Stimulated activated CD8-positive, alpha-beta memory T cell treated with anti-CD3 and anti-CD28 coated beads, Interleukin-12 subunit alpha, Interleukin-12 subunit beta, amount 100 ng/mL, for 24 hours (primary cell): ENCODE results near the gene MPP2.
"Not testable (repeated sequence)": the region's sequence is repeated elsewhere in the genome, so short reads cannot be mapped to it uniquely, and the experiment has no call there.

ENCODE experiments used
- DNase-seq: peaks from one replicate; pipeline ENCODE4 v3.0.0-alpha.2; 2020; ENCODE audit errors: extremely low read depth

Gene MPP2

DNA sequence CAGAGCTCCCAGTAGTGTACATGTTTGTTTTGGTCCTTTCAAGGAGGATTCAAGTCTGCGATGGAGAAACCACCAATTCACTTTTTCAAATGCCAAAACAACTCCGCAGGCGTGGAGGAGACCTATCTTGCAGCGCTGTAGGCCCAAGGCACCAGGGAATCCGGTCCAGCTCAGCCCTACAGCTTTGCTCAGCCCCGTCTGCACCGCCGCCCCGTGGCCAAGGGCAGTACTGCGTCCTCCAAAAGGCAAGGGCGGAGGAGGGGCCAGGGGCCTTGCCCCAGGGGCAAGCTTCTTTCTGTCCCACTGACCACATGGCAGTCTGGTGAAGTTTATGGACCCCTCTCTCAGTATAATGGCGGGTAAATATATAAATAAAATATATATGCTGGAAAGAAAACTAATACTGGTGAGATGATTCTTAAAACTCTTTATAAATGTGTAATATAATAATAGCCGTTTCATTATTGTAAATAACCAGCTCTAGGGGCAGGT is 61.1 kb downstream of the MPP2 start:
- peak; percentile 37 for DNase-seq

DNA sequence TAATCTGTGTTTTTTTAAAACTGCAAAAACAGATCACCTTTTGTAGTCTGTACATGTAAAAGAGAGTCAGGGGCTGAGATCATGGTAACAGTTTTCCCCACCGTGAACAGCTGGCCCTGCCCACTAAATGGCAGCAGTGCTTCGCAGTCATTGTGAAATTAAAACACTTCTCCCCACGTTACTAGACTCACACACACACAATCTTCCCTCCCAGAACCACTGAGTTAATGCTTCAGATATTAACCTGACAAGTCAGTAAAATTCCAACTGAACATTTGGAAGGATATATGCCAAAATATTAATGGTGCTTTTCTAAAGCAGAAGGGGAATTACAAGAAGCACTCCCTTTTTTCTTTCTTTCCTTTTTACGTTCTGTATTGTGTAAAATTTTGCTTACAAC is 61.6 kb downstream of the MPP2 start:
- no peak for DNase-seq

DNA sequence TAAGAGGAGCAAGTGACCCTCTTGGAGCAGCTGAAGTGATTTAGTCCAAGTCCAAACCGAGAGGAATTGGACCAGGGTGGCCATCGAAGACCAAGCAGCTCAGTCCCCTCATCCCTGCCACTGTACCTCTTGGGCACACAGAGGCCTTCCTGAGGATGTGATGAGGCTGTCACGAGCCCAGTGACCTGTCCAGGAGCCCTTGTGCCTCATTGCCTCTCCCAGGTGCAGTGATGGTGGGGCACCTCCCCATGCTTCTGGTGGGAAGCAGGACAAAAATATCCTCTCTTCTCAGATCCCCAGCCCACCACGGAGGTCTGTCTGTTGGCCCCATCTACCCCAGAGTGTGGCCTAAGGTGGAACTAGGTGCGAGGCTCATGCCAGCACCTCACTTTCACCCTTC is 63.1 kb downstream of the MPP2 start:
- DNase-seq, result no peak

DNA sequence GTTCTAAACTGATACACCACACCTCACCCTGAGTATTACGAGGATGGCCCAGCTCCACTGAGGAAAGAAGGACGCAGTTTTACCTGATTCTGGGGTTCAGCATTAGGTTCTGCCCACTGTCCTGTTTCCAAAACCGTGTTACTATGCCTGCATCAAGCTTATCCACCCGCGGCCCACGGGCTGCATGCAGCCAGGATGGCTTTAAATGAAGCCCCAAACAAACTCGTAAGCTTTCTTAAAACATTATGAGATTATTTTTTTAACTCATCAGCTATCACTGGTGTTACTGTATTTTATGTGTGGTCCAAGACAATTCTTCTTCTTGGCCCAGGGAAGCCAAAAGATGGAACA is 64.4 kb downstream of the MPP2 start:
- no peak for DNase-seq

DNA sequence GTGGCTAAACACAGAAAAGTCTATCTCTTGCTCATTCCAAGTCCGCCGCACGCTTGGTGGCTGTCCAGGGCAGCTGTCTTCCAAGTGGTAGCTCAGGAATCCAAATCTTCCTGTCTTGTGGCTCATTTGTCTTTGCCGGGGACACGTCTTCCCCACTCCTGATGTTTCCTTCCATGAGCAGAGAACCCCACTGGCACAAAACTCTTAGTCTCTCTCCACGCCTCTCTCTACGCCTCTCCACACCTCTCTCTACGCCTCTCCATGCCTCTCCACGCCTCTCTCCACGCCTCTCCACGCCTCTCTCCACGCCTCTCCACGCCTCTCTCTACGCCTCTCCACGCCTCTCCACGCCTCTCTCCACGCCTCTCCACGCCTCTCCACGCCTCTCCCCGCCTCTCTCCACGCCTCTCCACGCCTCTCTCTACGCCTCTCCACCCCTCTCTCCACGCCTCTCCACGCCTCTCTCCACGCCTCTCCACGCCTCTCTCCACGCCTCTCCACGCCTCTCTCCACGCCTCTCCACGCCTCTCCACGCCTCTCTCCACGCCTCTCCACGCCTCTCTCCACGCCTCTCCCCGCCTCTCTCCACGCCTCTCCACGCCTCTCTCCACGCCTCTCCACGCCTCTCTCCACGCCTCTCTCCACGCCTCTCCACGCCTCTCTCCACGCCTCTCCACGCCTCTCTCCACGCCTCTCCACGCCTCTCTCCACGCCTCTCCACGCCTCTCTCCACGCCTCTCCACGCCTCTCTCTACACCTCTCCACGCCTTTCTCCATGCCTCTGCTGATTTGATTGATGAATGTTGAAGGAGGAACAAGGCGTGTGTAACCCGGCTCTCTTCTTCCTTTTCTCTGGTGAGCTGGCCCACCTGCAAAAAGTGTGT is 65.0 kb downstream of the MPP2 start:
- not testable (repeated sequence) for DNase-seq

DNA sequence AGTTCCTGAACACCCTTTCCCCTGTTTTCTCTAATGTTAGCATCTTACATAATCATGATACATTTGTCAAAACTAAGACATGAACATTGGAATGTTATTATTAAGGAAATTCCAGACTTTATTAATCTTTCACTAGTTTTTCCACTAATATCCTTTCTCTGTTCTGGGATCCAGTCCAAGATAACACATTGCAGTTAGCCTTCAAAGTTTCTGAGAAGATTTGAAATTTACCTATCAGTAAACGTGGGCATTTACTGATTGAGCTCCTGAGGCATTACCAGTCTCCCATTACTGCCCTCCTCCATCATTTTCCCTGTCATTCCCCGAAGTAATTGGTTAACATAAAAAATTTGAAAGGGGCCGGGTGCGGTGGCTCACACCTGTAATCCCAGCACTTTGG is 66.1 kb downstream of the MPP2 start:
- no peak for DNase-seq

DNA sequence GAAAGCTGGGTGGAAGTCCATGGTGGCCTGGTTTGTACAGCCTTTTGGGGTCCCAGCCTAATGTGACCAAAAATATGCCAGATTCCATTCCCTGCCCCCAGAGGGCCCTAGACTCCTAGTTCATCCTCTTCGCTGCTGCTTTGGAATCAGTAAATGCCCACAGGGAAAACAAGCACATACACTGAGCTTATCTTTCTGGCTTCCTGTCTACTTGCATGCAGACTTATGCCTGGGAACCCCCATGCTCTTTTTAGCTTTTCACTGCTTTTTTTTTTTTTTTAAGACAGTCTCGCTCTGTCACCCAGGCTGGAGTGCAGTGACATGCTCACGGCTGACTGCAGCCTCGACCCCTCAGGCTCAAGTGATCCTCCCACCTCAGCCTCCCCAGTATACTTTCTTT is 66.5 kb downstream of the MPP2 start:
- no peak for DNase-seq

DNA sequence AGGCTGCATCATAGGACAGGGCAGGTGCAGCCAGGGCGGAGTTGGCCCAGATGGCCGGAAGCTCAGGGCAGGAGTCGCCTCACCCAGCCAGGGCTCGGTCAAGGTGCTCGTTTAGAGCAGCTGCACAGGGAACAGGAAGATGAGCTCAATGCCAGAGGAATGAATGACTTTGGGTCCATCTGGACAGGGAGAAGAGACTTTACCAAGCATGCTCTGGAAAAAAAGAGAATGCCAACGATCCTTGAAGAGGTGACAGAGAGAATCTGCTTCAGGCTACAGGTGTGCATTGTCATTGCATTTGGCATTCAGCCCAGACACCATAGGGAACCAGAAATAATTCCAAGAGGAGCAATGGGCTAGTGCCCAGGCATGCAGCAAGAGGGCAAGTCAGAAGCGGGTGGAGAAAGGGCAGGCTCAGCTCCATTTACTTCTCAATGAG is 67.6 kb downstream of the MPP2 start:
- no peak for DNase-seq

DNA sequence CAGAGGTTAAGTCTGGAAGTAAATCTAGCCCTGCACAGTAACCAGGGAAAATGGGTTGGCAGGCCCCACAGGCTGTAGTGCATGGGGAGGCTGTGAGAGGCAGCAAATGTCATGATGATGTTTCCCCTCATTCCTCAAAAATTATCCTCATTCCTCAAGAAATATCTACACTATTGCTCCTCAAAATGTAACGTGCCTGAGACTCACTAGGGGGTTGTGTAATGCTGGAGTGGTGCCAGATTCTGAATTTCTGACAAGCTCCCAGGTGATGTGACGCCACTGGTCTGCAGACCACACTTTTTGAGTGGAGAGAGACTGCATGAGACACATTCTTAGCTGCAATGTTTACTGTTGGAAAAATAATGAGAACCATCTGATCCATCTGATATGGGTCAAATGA is 73.2 kb downstream of the MPP2 start:
- no peak for DNase-seq

DNA sequence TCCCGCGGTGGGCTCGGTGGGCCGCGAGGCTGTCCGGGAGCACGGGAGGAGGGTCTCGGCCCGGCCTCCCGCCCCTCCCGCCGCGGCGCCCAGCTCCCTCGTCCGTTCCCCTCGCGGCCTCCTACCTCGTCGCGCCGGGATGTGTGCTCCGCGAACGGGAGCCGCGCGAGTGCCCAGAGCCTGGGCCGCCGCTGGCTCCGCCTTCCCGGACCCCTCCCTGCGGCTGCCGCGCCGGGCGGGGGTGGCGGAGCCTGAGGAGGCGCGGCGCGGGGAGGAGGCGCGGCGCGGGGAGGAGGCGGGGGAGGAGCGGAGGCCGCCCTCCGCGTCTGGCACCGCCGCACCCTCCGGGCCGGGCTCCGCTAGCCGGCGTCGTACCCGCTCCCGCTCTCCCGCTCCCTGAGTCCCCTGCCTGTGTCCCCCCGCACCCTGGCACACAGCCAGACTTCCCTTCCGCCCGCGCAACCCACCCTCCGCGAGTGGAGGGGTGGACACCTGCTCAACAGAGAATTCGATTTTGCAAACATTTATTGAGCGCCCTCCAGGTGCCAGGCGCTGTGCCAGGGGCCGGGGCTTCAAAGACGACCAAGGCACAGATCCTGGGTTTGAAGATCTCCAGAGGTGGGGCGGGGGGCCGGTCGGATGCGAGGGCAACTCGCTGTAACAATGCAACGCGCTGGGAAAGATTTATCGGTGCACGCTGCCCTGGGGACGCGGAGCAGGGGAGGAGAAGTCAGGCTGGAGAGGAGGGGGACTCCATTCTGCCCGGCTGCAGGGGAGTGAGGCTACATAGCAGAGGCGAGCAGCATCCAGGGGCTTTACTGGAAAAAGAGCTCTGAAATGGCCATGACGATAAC is 74.1 kb downstream of the MPP2 start, which contains the start of gene MPP3:
Gene MPP3, minus strand, starts transcription at position 171 of the 854 bp plus-strand sequence. CDS start 1,240 bp downstream, outside the sequence.
- no peak for DNase-seq

DNA sequence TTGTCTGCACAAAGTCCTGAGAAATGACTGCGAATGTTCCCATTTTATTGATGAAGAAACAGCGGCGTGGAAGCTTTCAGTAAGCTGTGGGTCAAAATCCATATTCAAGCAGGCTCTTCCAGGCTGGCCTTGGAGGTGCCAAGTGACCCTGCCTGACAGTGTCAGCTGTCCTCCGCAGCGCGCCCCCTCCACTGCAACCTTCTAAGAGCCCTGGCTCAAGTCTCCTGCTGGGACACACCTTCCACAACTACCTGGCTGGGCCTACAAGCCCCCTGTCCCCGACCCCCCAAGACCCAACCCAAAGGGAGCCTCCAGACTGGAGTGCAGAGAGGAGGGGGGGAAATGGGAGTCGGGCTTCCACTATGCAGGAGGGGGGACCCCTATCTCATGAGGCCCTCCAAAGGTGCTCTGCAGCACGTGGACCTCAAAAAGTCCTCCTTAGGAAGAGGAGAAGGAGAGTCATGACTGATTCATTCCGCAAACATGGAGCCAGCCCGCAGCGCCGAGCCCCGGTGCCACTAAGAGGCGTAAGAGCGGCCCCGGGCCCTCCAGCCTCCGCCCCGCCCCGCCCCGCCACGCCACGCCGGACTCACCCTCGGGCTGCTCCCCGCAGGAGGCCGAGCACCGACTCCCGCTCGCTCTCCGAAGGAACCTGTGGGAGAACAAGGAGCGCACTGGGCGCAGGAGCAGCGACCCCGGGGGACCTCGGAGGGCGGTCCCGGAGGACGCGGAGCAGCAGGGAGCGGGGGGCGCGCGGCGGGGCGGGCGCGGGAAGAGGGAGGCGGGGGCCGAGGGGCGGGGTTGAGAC is 75.0 kb downstream of the MPP2 start:
- no peak for DNase-seq

DNA sequence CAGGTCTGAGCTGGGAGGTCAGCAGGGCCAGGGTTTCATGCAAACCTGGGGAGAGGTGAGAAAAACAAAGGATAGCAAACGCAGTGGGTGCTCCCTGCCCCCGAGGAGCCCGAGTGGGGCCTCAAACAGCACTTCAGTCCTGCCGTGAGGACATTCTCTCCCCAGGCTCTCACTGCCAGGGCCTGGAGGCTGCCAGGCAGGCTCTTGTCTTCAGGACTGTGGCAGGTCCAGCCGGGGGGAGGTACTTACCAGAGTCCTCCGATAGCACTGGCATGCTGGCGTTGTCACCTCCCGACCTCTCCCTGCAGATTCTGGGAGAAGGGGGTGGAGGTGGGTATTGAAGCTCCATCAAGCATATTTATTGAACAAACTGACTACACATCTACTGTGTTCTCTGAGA is 75.7 kb downstream of the MPP2 start:
- DNase-seq, result no peak

DNA sequence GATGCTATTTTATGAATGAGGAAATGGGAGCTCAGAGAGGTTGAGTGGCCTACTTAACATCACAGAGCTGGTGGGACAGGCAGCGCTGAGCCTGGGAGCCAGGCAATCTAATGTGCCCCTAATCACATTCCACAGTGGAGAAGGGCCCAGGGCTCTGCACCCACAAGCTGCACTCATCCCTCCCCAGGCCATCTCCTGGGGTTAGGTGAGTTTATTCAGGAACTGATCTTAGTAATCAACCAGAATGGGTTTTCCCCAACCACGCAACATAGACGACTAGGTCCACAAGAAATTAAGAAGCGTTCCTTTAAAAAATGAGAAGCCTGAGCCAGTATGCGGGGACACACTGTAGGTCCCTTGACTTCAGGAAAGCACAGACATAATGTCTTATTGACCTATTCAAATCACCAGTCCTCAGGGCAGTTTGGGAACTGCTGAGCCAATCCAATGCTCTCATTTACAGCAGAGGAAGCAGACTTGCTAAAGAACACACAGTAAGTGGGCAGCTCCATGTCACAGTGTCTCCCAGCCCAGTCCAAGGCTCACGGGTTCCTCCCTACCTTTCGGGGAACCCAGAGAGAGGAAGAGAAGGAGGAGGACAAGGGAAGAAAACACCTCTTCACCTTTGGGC is 76.7 kb downstream of the MPP2 start:
- no peak for DNase-seq

DNA sequence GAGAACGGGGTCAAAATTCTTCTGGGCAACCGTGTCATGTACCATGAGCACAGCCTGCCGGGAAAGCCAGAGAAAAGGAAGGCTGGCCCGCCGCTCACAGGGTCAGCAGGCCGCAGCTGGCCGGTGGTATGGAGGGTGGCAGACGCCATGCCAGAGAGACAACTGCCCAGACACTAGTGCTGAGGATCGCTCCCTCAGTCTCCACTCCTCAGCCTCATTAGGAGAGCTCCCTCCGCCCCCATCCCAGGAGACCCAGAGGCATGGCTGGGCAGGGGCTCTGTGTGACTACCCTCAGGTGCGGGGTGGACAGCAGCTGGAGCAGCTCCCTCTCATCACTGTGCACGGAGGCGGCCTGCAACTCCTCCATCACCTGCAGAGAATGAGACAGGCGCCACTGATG is 77.6 kb downstream of the MPP2 start:
- DNase-seq, result no peak

DNA sequence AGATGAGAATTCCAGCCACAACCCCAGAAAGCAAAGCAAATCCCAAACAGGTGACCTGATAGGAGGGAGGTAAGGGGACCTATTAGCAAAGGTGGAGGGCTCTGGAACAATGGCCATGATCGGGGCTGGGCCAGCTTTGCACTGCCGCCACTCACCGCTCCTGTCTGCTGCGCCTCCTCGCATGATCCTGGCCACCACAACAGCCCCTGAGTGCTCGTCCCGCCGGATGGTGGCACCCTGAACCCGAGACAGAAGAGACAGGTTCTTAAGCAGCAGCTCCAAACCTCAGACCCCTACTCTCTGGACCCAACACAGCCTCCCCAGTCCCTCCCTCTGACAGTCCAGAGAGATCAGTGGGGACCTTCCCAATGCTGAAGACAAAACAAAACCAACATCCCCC is 79.7 kb downstream of the MPP2 start:
- no peak for DNase-seq

DNA sequence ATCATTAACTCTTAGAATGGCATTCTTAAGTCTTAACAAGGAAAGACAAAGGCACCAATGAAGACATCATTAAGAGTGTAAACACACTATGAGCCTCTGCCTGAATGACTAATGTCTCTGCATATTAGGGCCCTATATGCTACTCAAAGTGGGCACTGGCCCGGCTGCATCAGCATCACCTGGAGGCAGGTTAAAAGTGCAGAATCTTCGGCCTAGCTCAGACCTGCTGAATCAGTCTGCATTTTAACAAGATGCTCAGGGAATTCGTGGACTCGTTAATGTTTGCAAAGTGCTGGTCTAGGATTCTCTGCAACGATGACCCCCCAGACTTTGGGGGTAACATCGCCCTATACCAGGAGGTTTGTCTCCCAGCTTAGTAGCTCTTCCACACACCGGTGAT is 81.1 kb downstream of the MPP2 start:
- DNase-seq, result no peak

DNA sequence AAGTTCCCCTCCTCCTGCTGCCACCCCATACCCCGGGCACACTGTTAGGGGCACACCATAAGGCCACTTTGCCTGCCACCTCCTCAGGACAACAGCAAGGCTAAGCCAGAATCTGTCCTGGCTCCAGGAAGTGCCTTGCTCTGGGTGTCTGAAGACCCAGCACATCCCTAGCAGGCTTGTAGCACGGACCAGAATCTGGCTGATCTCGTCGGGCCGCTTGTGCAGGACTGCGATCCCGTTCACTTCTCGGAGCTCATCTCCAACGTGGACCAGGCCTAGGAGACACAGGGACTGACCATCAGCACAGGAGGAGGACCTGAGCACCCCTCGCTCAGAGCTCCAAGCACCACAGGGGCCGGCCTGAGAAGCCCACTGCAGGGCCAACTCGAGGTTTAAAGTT is 81.8 kb downstream of the MPP2 start:
- DNase-seq, result no peak
